Amniotic stem cell (primary cell): ENCODE measurements around the gene CLEC16A.

Source experiments
- DNase-seq: peaks from one replicate; lab custom pipeline; 2025; lab: John Stamatoyannopoulos, UW

Gene CLEC16A

DNA sequence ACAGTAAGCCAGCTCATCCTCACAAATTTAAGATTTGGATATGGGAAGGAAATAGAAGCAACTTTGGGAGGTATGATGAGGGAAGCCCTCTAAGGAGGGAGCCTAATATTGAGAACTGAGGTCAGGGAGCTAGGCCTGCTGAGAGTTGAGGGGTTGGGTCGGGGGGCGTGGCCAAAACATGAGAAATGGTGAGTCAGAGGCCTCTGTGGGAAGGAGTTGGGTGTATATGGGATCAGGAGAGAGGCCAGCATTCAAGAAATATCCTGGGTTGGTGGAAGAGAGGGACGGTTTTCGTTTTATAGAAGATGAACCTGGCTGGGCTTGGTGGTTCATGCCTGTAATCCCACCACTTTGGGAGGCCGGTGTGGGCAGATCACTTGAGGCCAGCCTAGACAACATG, 48.4 kb downstream of the CLEC16A start:
- no peak for DNase-seq

GRCh38 chr16:10993649-10994048, 49.3 kb downstream of the CLEC16A start:
- DNase-seq = no peak

DNA sequence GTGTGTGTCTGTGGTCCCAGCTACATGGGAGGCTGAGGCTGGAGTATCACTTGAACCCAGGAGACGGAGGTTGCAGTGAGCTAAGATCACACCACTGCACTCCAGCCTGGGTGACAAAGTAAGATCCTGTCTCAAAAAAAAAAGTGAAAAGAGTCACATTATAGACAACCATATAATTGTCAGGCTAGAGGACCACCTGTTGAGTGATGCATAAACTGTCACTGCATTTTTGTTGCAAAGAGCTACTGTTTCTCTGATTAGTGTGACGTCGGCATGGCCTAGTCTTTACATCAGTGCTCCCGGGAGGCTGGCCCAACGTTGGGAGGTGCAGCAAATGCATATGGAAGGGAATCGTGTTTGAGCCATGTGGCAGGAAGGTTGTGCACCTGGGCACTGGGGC, 50.2 kb downstream of the CLEC16A start:
- DNase-seq = no peak

GRCh38 chr16:10995565-10995964, 51.2 kb downstream of the CLEC16A start:
- no peak for DNase-seq

GRCh38 chr16:10997485-10997884, 53.1 kb downstream of the CLEC16A start:
- no peak for DNase-seq

DNA sequence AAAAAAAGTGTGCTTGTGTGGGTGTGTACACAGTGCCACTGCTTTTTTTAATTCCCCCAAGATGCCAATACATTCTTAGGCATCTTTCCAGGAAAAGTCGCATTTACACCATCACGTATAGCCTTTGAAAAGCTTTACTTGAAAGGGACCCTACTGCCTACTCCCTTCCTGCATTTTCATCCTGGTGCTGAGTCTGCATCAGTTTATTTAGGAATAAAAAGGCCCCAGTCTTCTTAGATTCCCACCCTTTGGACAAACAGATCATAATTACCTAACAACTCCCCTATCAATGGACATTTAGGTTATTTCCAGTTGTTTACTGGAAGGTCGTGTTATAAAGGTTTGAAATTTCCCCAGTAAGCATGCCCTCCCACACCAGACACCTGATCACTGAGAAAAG, 54.9 kb downstream of the CLEC16A start:
- DNase-seq = no peak

DNA sequence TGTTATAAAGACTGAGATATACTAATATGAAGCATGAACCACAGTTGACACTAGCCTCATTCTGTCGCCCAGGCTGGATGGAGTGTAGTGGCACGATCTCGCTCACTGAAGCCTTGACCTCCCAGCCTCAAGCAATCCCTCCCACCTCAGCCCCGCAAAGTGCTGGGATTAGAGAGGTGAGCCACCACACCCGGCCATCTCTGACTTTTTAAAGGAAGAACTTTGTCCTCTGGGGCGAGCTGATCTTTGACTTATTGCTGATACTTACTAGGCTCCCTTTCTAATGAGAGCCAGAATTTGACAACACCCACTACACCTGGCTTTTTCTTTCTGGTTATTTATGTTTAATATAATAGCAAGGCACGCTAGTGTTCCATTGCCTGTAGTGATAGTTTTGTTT, 57.2 kb downstream of the CLEC16A start:
- DNase-seq = no peak

- DNase-seq = no peak
Observed at GRCh38 chr16:11003141-11003540, 58.8 kb downstream of the CLEC16A start.

- DNase-seq = no peak
Observed at GRCh38 chr16:11004351-11004750, 60.0 kb downstream of the CLEC16A start.

DNA sequence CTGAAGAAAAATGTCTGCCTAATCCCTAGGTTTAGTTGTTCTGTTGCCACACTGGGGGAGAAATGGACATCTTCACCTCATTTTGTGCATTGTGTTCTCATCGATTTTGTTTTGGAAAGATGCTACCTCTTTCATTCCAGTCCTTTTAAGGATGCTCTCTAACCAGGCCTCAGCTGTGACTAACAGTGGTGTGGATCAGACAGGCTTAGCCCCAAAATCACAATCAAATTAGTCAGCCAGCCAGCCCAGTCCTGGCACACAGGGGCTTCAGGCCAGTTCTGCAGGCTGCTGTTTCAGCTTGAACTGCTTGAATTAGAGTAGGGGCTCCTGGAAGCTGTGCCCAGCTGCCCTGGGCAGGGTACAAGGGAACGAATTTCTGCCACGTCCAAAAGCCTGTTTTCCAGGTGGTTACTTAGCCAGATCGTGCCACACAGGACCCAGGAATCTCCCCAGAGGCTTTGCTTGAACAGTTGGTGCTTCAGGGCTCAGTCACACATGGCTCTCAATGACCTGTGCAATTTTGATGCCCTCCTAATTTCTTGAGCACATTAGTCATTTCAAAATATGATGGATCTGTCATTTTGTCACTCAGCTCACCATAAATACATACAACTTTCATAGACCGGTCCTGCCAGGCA, 60.7 kb downstream of the CLEC16A start:
- peak; percentile 32 for DNase-seq

DNA sequence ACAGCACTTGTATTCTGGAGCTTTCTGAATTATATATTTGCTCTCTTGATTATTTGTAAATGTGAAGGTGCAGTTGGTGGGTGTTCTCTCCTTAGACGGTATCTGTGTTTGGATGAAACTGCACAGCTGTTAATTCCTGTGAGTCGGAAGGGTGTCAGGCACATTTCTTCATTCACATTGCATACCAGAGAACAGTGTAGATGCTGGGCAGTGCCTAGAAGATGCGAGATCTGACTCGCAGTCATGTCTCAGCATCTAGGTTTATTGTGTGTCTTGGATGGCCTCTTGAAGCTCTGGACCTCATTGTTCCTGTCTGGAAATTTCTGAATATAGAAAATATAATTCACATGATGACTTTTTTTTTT, 61.2 kb downstream of the CLEC16A start:
- DNase-seq = no peak

DNA sequence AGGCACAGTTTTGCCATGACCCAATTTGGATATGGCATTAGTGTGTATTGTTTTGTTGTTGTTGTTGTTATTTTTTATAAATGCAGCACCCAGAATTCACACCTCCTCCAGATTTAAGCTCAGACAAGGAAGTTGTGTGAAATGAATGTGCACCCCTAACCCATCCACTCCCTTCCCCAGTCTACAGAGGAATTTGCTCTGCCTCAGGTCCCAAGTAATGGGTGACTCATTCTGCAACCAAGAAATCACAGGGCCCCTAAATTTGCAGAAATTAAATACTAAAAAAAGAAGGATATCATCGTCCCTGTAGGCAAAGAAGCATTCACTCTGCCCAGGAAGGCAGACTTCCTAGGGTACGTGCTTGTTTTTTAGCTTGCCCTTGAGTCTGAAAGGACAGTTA, 62.3 kb downstream of the CLEC16A start:
- no peak for DNase-seq

- DNase-seq = no peak
Observed at GRCh38 chr16:11007714-11008280, 63.4 kb downstream of the CLEC16A start.

DNA sequence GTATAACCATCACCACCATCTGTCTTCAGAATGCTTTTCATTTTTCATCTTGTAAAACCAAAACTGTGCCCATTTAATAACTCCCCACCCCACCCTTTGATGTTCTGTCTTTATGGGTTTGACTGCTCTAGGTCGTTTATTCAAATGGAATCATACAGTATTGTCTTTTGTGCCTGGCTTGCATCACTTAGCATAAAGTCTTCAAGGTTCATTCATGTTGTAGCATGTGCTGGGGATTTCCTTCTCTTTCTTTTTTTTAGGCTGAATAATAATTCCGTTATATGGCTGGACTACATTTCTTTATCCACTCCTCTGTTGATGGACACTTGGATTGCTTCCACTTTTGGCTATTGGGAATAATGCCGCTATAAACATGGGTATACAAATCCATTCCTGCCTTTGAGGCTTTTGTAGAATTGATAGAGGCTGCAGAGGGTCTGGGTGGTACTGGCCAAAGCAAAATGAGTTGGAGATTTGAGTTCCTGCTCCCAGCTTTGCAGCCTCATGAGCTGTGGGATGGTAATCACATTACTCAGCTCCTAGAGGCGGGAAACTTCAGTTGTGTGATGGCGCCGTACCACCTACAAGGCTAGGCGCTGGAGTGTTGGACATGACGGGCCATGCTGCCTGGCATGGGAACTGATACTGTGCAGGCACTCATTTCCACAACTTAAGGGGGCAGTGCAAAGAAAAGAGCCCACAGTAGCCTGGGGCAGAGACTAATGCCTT, 64.8 kb downstream of the CLEC16A start:
- DNase-seq = no peak

DNA sequence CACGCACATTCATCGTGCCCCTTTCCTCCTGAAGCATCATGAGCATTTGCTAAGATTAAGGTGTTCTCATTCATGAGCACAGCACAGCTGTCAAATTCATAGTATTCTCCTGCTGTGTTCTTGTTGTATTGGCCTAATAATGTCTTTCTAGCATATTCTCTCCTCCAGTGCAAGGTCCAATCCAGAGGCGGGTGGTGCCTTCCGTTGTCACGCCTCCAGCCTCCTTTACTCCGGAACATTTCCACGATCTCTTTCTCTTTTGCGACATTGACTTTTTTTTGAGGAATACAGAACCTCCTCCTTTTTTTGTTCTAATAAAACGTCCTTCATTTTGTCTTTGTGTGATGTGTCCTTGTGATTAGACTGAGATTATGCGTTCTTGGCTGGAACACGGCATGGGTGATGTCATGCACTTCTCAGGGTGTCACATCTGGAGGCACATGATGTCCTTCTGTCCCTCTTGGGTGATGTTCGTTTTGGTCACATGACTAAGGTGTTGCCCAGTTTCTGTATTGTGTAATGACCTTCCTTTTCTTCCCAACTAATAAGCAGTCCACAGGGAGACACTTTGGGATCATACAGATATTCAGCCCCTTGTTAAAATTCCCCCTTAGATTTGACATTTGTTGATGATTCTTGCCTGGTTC, 66.3 kb downstream of the CLEC16A start:
- no peak for DNase-seq

DNA sequence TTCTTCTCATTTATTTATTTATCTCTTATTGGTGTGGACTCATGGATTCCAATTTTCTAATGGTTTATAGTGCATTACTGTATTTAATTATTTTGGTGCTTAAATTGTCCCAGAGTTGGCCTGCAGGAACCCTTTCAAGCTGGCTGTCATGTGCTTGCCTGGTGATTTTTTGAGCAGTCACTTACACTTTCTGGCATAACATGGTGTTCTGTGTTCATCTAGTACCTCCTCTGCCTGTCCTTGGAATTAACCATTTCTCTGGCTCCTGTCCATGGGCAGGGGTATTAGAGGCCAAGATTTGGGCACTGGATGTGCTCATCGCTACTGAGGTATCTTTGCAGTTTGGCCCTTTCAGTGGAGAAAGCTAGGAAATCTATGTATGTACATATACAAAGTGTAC, 67.0 kb downstream of the CLEC16A start:
- DNase-seq = no peak

GRCh38 chr16:11012841-11013240, 68.5 kb downstream of the CLEC16A start:
- no peak for DNase-seq

- DNase-seq = no peak
Observed at GRCh38 chr16:11014136-11014535, 69.8 kb downstream of the CLEC16A start.

DNA sequence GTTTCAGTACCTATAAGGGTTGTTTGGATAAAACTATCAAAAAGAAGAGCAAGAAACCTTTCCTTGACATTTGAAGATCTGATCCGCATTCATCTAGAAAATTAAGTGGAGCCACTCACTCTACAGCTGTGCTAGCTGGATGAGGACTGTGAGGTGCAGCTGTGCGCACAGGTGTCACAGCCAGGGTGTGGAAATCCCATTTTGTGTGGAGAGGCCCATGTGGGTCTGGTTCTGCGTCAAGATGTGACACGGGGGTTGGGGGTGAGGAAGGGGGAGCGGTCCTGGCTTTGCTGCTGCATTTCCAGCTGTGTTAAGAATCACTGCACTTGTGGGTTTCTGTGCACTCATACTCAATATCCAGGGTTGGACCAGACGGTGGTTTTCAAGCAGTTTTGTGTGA, 70.7 kb downstream of the CLEC16A start:
- DNase-seq = no peak

GRCh38 chr16:11015607-11016006, 71.2 kb downstream of the CLEC16A start:
- DNase-seq = no peak

- DNase-seq = no peak
Observed at GRCh38 chr16:11016524-11016988, 72.2 kb downstream of the CLEC16A start.

GRCh38 chr16:11016993-11017392, 72.6 kb downstream of the CLEC16A start:
- DNase-seq = no peak

DNA sequence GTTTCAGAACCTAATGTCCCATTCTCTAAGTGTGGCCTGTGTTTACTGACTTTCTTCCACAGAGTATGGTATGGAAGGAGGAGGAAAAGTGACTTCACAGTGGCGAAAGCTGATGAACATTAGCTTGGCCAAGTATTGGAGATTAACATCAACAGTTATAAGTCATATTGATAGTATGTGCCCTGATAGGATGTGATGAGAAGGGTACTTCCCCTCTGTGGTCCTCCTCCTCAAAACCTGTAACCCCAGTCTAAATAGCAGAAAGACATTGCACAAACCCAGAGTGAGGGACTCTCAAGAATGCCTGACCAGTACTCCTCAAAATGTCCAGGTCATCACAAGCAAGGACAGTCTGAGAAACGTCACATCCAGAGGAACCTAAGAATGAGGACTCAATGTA, 73.1 kb downstream of the CLEC16A start:
- DNase-seq = no peak
